PC-3 (cell line): ENCODE data around the gene USP25. TPM values are rescaled to one million over a fixed set of nuclear protein-coding genes. Genes with fewer than 3 reads are reported as not detected.

Source experiments
- ATAC-seq: fragments of 200-7000 bp; cut with Tn5 transposase; 2 replicates; pipeline ENCODE4 v1.9.1; 2020; ENCODE audit warnings: mild to moderate bottlenecking, moderate library complexity
- BruUV-seq: library from RNA; stranded (reverse); fragments of 400-500 nt; replicated peaks from 2 replicates; lab custom pipeline; 2021; lab: Mats Ljungman, UMichigan
- CTCF ChIA-PET: fragments of 300-600 bp; sonication (Branson Sonifier 250); formaldehyde crosslinking; loops from one replicate; lab custom pipeline; 2022; ENCODE audit warnings: antibody characterized with exemption; lab: Charles Lee
- POLR2A ChIA-PET: fragments of 300-600 bp; sonication (Branson Sonifier 250); formaldehyde crosslinking; loops from one replicate; lab custom pipeline; 2022; ENCODE audit warnings: antibody characterized with exemption; ENCODE audit not compliant: unreplicated experiment; lab: Charles Lee
- DNase-seq: peaks from one replicate; pipeline ENCODE4 v3.0.0-alpha.2; 2015
- H2AFZ ChIP-seq: fragments of 300-600 bp; sonication (generic); 2 replicates; pipeline ENCODE4 v1.6.0; 2016; ENCODE audit warnings: antibody characterized with exemption, low read length
- H3F3A ChIP-seq: fragments of 300-600 bp; sonication (generic); one replicate; pipeline ENCODE4 v1.6.0; 2017; ENCODE audit warnings: antibody characterized with exemption, low read length, control low read depth, mild to moderate bottlenecking; ENCODE audit not compliant: unreplicated experiment
- H3K27ac ChIP-seq: fragments of 300-600 bp; sonication (generic); 2 replicates; pipeline ENCODE4 v1.5.1; 2016; ENCODE audit warnings: mild to moderate bottlenecking, low read length
- H3K27me3 ChIP-seq: fragments of 300-600 bp; sonication (generic); 2 replicates; pipeline ENCODE4 v1.6.1; 2016; ENCODE audit warnings: low read length, mixed read lengths
- H3K36me3 ChIP-seq: fragments of 300-600 bp; sonication (generic); 2 replicates; pipeline ENCODE4 v1.6.1; 2016; ENCODE audit warnings: low read depth, mixed run types, low read length, mixed read lengths
- H3K4me1 ChIP-seq: fragments of 300-600 bp; sonication (generic); 2 replicates; pipeline ENCODE4 v1.5.1; 2016; ENCODE audit warnings: low read length; ENCODE audit not compliant: insufficient read depth
- H3K4me2 ChIP-seq: fragments of 300-600 bp; sonication (generic); 2 replicates; pipeline ENCODE4 v1.6.0; 2016; ENCODE audit warnings: low read length
- H3K4me3 ChIP-seq: fragments of 300-600 bp; sonication (generic); 2 replicates; pipeline ENCODE4 v1.5.1; 2016; ENCODE audit warnings: mild to moderate bottlenecking, low read length, mixed read lengths
- H3K79me2 ChIP-seq: fragments of 300-600 bp; sonication (generic); 2 replicates; pipeline ENCODE4 v1.6.1; 2017; ENCODE audit warnings: low read length, mixed read lengths
- H3K9ac ChIP-seq: fragments of 300-600 bp; sonication (generic); 2 replicates; pipeline ENCODE4 v1.6.0; 2016; ENCODE audit warnings: mild to moderate bottlenecking, low read length
- H3K9me2 ChIP-seq: fragments of 300-600 bp; sonication (generic); replicated peaks from 2 replicates; pipeline ENCODE4 v1.6.1; 2016; ENCODE audit warnings: mixed run types, low read length, mixed read lengths
- H3K9me3 ChIP-seq: fragments of 300-600 bp; sonication (generic); 2 replicates; pipeline ENCODE4 v1.6.1; 2016; ENCODE audit warnings: low read length, mixed read lengths
- H4K20me1 ChIP-seq: fragments of 300-600 bp; sonication (generic); 2 replicates; pipeline ENCODE4 v1.6.1; 2016; ENCODE audit warnings: low read length, mixed read lengths
- EZH2 ChIP-seq: fragments of 300-600 bp; sonication (generic); IDR thresholded peaks from one replicate; pipeline ENCODE4 v1.6.1; 2017; ENCODE audit warnings: antibody characterized with exemption, mild to moderate bottlenecking, low read length; ENCODE audit not compliant: unreplicated experiment
- EZH2phosphoT487 ChIP-seq: fragments of 300-600 bp; sonication (generic); IDR thresholded peaks from 2 replicates; pipeline ENCODE4 v1.6.1; 2018; ENCODE audit warnings: mild to moderate bottlenecking, antibody characterized with exemption, low read length, borderline replicate concordance
- intact Hi-C: fragments of 100-400 bp; cut with micrococcal nuclease; formaldehyde crosslinking; loops from 2 replicates; pipeline ENCODE4 v1.9.0; 2023
- total RNA-seq: library from RNA; depleted of rRNA; stranded (reverse); fragments of >200 nt; gene quantifications from 2 replicates; pipeline ENCODE4 v1.2.3, GENCODE V29; 2014
- TF ChIP-seq, protein P1 (sequence below): fragments of 300-600 bp; sonication (generic); conservative IDR thresholded peaks from 2 replicates; pipeline ENCODE4 v1.5.1; 2017; ENCODE audit warnings: antibody characterized with exemption, low read depth, mild to moderate bottlenecking, low read length

Gene USP25
- total RNA-seq, 1 experiment from 2014 or later, result 54.4 TPM

DNA sequence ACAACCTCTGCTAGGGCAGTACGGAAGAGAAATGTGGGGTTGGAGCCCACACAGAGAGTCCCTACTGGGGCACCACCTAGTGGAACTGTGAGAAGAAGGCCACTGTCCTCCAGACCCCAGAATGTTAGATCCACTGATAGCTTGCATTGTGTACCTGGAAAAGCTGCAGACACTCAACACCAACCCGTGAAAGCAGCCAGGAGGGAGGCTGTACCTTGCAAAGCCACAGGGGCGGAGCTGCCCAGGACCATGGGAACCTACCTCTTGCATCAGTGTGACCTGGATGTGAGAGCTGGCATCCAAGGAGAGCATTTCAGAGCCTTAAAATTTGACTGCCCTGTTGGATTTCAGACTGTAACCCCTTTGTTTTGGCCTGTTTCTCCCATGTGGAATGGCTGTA, 85.5 kb downstream of the USP25 start:
- Histone ChIP-seq H3K9ac (no peak overlapping the region), H3K36me3 (peaks cover 59% of the 10 kb centered on the region), H4K20me1 (no peaks in the 10 kb centered on the region), H3K4me2 (no peak overlapping the region), H3K9me2 (no peaks in the 10 kb centered on the region), H3K4me1 (peaks cover 8% of the 10 kb centered on the region; the same call in 1 of the 2 replicates), H3K9me3 (no peaks in the 10 kb centered on the region), H2AFZ (no peak overlapping the region), H3F3A (no peaks in the 10 kb centered on the region), H3K27me3 (no peaks in the 10 kb centered on the region), H3K4me3 (no peak overlapping the region), H3K27ac (no peak overlapping the region), H3K79me2 (no peaks in the 10 kb centered on the region)
- DNase-seq, result no peak
- ChIA-PET POLR2A (no interaction called here), CTCF (no interaction called here)
- intact Hi-C loops, result no loop called here
- TF ChIP-seq EZH2 (no peak), EZH2phosphoT487 (no peak)
- TF ChIP-seq, protein P1, sequence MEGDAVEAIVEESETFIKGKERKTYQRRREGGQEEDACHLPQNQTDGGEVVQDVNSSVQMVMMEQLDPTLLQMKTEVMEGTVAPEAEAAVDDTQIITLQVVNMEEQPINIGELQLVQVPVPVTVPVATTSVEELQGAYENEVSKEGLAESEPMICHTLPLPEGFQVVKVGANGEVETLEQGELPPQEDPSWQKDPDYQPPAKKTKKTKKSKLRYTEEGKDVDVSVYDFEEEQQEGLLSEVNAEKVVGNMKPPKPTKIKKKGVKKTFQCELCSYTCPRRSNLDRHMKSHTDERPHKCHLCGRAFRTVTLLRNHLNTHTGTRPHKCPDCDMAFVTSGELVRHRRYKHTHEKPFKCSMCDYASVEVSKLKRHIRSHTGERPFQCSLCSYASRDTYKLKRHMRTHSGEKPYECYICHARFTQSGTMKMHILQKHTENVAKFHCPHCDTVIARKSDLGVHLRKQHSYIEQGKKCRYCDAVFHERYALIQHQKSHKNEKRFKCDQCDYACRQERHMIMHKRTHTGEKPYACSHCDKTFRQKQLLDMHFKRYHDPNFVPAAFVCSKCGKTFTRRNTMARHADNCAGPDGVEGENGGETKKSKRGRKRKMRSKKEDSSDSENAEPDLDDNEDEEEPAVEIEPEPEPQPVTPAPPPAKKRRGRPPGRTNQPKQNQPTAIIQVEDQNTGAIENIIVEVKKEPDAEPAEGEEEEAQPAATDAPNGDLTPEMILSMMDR, result no peak
- BruUV-seq, result no TSS peak
- no peak for ATAC-seq

DNA sequence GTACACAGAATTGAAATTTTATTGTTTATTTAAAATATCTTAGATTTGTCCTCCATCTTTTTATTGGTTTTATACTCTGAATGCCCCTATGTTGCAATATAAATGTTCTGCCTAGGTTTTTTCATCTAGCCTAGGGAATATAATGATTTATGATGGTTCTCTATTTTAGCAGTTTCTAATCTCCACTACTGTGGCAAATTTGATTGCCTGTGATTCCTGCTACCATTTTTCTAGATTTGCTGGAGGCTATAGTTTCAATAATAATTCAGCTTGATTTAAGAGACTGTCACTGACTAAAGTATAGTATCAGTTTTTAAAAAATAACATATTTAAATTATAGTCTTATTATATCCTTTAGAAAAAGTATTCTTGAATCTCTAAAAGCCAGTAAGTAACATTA, 90.5 kb downstream of the USP25 start:
- no peak for DNase-seq
- Histone ChIP-seq H3K36me3 (peaks cover 37% of the 10 kb centered on the region), H3K4me3 (no peak overlapping the region), H3K9me2 (no peaks in the 10 kb centered on the region), H3K4me1 (peaks cover 18% of the 10 kb centered on the region; the same call in 1 of the 2 replicates), H2AFZ (no peak overlapping the region), H3K9me3 (no peaks in the 10 kb centered on the region), H3K27ac (no peak overlapping the region), H3K79me2 (no peaks in the 10 kb centered on the region), H3K4me2 (no peak overlapping the region), H4K20me1 (no peaks in the 10 kb centered on the region), H3K27me3 (no peaks in the 10 kb centered on the region), H3F3A (no peaks in the 10 kb centered on the region), H3K9ac (no peak overlapping the region)
- BruUV-seq, result no TSS peak
- ATAC-seq, result no peak; the same call in 1 of the 2 replicates
- ChIA-PET POLR2A (no interaction called here), CTCF (no interaction called here)
- intact Hi-C loops, result no loop called here
- no peak for TF ChIP-seq EZH2phosphoT487
- TF ChIP-seq, protein P1, result no peak
- TF ChIP-seq EZH2, result no peak

DNA sequence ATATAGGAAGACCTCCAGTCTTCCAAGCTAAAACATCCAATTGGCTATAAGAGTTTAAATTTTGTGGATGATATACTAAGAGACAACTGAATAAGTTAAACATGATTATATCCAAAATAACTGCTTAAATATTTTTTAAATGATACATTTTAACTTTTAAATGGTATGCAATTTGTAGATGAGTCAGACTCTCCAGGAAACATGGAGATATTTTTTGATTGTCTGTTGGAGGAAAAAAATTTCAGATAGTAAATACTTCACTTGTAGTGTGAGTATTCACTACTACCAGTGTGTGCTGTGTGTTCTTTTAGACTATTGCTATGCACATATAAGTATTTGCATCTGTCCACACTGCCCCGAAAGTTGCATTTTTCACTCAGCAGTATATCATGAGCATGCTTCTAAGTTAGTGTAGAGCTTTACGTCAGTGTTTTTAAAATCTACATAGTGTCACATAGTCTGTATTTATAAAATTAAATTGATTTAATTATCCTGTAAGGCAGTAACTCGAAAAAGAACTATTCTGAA, 91.1 kb downstream of the USP25 start:
- Histone ChIP-seq H3K4me2 (no peak overlapping the region), H3K36me3 (peaks cover 31% of the 10 kb centered on the region), H3K4me1 (peaks cover 18% of the 10 kb centered on the region; the same call in 1 of the 2 replicates), H3K27me3 (no peaks in the 10 kb centered on the region), H3K9ac (no peak overlapping the region), H3K27ac (no peak overlapping the region), H3K4me3 (no peak overlapping the region), H3K9me3 (no peaks in the 10 kb centered on the region), H2AFZ (no peak overlapping the region), H3K9me2 (no peaks in the 10 kb centered on the region), H4K20me1 (no peaks in the 10 kb centered on the region), H3F3A (no peaks in the 10 kb centered on the region), H3K79me2 (no peaks in the 10 kb centered on the region)
- ChIA-PET CTCF (no interaction called here), POLR2A (interaction anchor here (0.6 kb wide), 1 partner anchor 13 kb away, joined by 8 read pairs; no protein-coding TSS in a partner anchor)
- no TSS peak for BruUV-seq
- intact Hi-C loops, result no loop called here
- DNase-seq (peak; percentile 18), ATAC-seq (peak; percentile 51)
- TF ChIP-seq, protein P1, result no peak
- TF ChIP-seq EZH2phosphoT487, result no peak
- no peak for TF ChIP-seq EZH2
